HFFc6 (cell line): ENCODE data around the gene MT1X. TPM values are rescaled to one million over a fixed set of nuclear protein-coding genes. Genes with fewer than 3 reads are reported as not detected.
"Not testable (repeated sequence)": the region's sequence is repeated elsewhere in the genome, so short reads cannot be mapped to it uniquely, and the experiment has no call there.

Experiments used
- DNase-seq: peaks from one replicate; pipeline ENCODE4 v3.0.0-alpha.2; 2018
- H3K27ac Mint-ChIP-seq: 2 replicates; pipeline ENCODE4 v1.8.0; 2020; ENCODE audit warnings: mild to moderate bottlenecking, mixed read lengths
- H3K27me3 Mint-ChIP-seq: 2 replicates; pipeline ENCODE4 v1.8.0; 2021; ENCODE audit warnings: mild to moderate bottlenecking, moderate library complexity, mixed read lengths; ENCODE audit not compliant: insufficient read depth
- H3K36me3 Mint-ChIP-seq: 2 replicates; pipeline ENCODE4 v1.8.0; 2021; ENCODE audit warnings: low read depth, mixed read lengths
- H3K4me1 Mint-ChIP-seq: 2 replicates; pipeline ENCODE4 v1.8.0; 2020; ENCODE audit warnings: low read depth, mixed read lengths
- H3K4me3 Mint-ChIP-seq: 2 replicates; pipeline ENCODE4 v1.8.0; 2020; ENCODE audit warnings: mild to moderate bottlenecking, moderate library complexity, mixed read lengths
- H3K9me3 Mint-ChIP-seq: 2 replicates; pipeline ENCODE4 v1.8.0; 2020; ENCODE audit warnings: mild to moderate bottlenecking, mixed read lengths
- total RNA-seq, 6 experiments: library from RNA; stranded (reverse); fragmentation: NEBNext Ultra II Directional; extraction: Animal tissue kit (Norgen Biotek cat#: 25700); gene quantifications; 2 replicates in 1 of 6; 3 replicates in 5 of 6; pipeline ENCODE4 v1.2.3, GENCODE V29; 2021
- TF ChIP-seq, protein P1 (sequence below): fragments of 200-600 bp; sonication (generic); IDR thresholded peaks from 2 replicates; pipeline ENCODE4 v1.5.0; 2021; ENCODE audit warnings: antibody characterized with exemption, mild to moderate bottlenecking

Gene MT1X
- total RNA-seq, 6 experiments from 2014 or later: 28.0 to 38.7 (median 33.3) TPM

DNA sequence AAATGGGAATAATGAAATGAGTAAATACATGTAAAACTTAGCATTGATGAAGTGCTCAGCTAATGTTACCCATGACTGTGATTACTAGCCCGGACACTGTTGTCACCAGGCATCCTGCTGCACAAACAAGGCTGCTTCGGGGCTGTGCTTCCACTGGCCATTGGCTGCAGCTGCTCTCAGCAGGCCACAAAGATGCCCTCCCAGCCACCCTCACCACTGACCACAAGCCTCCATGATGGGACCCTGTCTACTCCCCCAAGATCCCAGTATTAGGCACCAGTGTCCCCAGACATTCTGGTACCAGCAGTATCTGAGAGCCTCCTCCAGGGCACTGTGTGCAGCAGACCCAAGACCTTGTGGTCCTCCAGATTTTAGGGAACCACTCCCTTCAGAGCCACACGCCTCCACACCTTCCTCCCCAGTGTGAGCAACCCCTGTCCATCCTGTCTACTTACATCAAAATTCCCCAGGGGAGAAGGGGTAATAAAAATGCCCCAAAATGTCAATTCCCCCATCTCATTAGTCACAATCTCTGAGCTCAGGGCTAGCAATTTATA, 28.0 kb downstream of the MT1X start:
- Mint-ChIP-seq H3K4me3 (no peak overlapping the region), H3K27me3 (peaks cover 21% of the 10 kb centered on the region), H3K4me1 (peaks cover 6% of the 10 kb centered on the region; the same call in 1 of the 2 replicates), H3K9me3 (no peaks in the 10 kb centered on the region), H3K36me3 (no peaks in the 10 kb centered on the region), H3K27ac (no peak overlapping the region)
- no peak for DNase-seq
- TF ChIP-seq, protein P1, sequence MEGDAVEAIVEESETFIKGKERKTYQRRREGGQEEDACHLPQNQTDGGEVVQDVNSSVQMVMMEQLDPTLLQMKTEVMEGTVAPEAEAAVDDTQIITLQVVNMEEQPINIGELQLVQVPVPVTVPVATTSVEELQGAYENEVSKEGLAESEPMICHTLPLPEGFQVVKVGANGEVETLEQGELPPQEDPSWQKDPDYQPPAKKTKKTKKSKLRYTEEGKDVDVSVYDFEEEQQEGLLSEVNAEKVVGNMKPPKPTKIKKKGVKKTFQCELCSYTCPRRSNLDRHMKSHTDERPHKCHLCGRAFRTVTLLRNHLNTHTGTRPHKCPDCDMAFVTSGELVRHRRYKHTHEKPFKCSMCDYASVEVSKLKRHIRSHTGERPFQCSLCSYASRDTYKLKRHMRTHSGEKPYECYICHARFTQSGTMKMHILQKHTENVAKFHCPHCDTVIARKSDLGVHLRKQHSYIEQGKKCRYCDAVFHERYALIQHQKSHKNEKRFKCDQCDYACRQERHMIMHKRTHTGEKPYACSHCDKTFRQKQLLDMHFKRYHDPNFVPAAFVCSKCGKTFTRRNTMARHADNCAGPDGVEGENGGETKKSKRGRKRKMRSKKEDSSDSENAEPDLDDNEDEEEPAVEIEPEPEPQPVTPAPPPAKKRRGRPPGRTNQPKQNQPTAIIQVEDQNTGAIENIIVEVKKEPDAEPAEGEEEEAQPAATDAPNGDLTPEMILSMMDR: no peak

DNA sequence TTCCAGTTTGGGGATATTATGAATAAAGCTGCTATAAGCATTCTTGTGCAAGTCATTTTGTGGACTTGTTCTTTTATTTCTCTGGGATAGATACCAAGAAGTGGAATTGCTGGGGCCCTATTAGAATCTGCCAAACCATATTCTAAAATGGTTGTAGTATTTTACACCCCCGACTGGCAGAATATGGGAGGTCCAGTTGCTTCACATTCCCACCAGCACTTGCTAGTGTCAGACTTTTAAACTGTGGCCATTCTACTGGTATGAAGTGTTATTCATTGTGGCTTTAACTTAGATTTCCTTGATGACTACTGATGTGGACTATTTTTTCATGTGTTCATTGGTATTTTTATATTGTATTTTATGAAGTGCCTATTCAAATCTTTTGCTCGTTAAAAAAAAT, 29.6 kb downstream of the MT1X start:
- H3K27me3 Mint-ChIP-seq: peaks cover 22% of the 10 kb centered on the region
- TF ChIP-seq, protein P1: no peak
- no peak overlapping the region for H3K4me3 Mint-ChIP-seq
- no peaks in the 10 kb centered on the region for H3K36me3 Mint-ChIP-seq
- H3K27ac Mint-ChIP-seq: no peak overlapping the region
- peak; percentile 24 for DNase-seq
- H3K9me3 Mint-ChIP-seq: no peaks in the 10 kb centered on the region
- peaks cover 6% of the 10 kb centered on the region; the same call in 1 of the 2 replicates for H3K4me1 Mint-ChIP-seq

DNA sequence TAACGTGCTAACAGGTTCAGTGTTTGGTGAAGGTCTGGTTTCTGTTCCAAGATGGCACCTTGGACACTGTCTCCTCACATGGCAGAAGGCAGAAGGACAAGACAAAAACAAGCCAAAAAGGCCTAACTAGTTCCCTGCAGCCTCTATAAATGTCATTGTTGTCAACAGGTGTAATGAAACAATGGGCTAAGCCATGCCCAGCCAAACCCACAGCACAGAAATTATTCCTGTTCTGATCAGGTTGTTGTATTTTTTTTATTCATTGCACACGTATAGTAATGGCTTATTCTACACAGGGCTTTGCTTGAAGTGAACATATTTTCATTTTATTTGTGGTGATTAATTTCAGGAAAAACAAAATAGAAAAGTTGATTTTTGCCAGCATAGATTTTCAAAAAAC, 31.5 kb downstream of the MT1X start:
- Mint-ChIP-seq H3K27ac (no peak overlapping the region), H3K4me3 (no peak overlapping the region), H3K4me1 (peaks cover 6% of the 10 kb centered on the region; the same call in 1 of the 2 replicates), H3K36me3 (no peaks in the 10 kb centered on the region), H3K27me3 (peaks cover 11% of the 10 kb centered on the region), H3K9me3 (no peaks in the 10 kb centered on the region)
- TF ChIP-seq, protein P1: no peak
- DNase-seq: no peak

DNA sequence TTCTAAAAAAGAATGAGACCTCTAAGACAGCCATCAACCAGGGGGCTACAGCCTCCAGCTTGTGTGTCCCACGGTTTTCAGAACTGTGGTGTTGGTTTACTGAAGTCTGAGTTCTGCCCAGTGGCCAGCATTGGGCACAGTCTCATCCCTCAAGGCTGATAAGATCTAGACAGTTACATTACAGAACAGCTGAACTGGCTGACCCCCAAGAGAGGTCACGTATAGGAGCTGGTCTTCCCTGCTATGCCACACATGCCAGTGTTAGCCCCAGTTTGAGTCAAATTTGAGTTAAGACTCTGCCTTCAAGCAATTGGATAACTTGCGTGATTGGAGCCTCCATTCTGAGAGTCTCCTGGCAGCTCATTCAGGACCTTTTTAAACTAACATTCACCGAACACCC, 32.9 kb downstream of the MT1X start:
- H3K27me3 Mint-ChIP-seq: peaks cover 6% of the 10 kb centered on the region

DNA sequence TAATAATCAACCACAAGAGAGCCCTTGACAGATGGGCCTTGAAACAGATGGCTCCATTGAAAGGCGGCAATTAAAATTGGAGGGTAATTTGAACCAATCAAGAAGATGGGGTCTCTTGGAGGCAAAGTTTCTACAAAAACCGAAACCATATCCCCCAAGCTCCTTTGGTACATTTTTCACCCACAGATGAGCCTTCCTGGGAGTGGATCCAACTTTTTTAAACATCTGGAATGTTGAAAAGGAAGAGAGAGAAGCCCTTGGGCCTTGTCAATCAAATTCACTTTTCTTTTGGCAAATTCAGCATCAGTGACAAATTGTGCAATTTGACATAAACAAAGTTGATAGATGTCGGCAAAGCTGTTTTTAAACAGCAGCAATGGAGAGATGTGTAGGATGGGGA, 34.5 kb downstream of the MT1X start:
- DNase-seq: no peak
- no peaks in the 10 kb centered on the region for H3K36me3 Mint-ChIP-seq

More for the DNA sequence above, 32.9 kb downstream of the MT1X start:
- Mint-ChIP-seq H3K4me1 (peaks cover 6% of the 10 kb centered on the region; the same call in 1 of the 2 replicates), H3K4me3 (no peak overlapping the region), H3K36me3 (no peaks in the 10 kb centered on the region), H3K27ac (no peak overlapping the region), H3K9me3 (no peaks in the 10 kb centered on the region)
- no peak for DNase-seq
- TF ChIP-seq, protein P1: no peak

DNA sequence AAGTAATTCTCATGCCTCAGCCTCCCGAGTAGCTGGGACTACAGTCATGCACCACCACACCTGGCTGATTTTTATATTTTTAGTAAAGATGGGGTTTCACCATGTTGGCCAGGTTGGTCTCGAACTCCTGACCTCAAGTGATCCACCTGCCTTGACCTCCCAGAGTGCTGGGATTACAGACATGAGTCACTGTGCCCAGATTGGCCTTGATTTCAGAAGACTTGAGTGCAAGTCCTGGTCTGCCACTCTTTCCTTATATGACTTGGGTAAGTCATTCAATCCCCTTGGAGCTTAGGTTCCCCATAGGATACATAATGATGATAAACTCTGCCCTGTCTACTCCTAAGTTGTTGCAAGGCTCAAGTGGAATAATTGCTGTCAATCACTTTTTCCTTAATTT, 35.3 kb downstream of the MT1X start:
- not testable (repeated sequence) for H3K36me3 Mint-ChIP-seq, H3K4me1 Mint-ChIP-seq, H3K27me3 Mint-ChIP-seq, DNase-seq, H3K4me3 Mint-ChIP-seq, H3K27ac Mint-ChIP-seq, H3K9me3 Mint-ChIP-seq

More for the DNA sequence above, 34.5 kb downstream of the MT1X start:
- Mint-ChIP-seq H3K4me3 (no peak overlapping the region), H3K4me1 (peaks cover 6% of the 10 kb centered on the region; the same call in 1 of the 2 replicates), H3K9me3 (no peaks in the 10 kb centered on the region), H3K27ac (no peak overlapping the region), H3K27me3 (peaks cover 3% of the 10 kb centered on the region)
- TF ChIP-seq, protein P1: no peak
